Panc1 (cell line): ENCODE results near the gene CLCN1. TPM values are rescaled to one million over a fixed set of nuclear protein-coding genes. Genes with fewer than 3 reads are reported as not detected.

Experiments
- ATAC-seq: fragments of 200-7000 bp; cut with Tn5 transposase; 2 replicates; pipeline ENCODE4 v1.9.1; 2020; ENCODE audit warnings: mild to moderate bottlenecking, moderate library complexity
- BruUV-seq: library from RNA; stranded (reverse); fragments of 400-500 nt; replicated peaks from 2 replicates; lab custom pipeline; 2021; lab: Mats Ljungman, UMichigan
- CTCF ChIA-PET: fragments of 300-600 bp; sonication (Branson Sonifier 250); formaldehyde crosslinking; loops from one replicate; lab custom pipeline; 2022; ENCODE audit warnings: antibody characterized with exemption; lab: Charles Lee
- POLR2A ChIA-PET: fragments of 300-600 bp; sonication (Branson Sonifier 250); formaldehyde crosslinking; loops from one replicate; lab custom pipeline; 2022; ENCODE audit warnings: antibody characterized with exemption; lab: Charles Lee
- DNase-seq: peaks from one replicate; pipeline ENCODE4 v3.0.0-alpha.2; 2010; ENCODE audit warnings: low read depth, low spot score
- H3K27ac ChIP-seq: 2 replicates; pipeline ENCODE4 v1.5.1; 2011; ENCODE audit warnings: mild to moderate bottlenecking, low read length, inconsistent platforms
- H3K27me3 ChIP-seq: fragments of 200-500 bp; sonication (Bioruptor generic); 2 replicates; pipeline ENCODE4 v1.6.0; 2014; ENCODE audit warnings: low read length, inconsistent platforms; ENCODE audit not compliant: control insufficient read depth, insufficient read depth
- H3K36me3 ChIP-seq: fragments of 200-500 bp; sonication (Bioruptor generic); 2 replicates; pipeline ENCODE4 v1.5.1; 2014; ENCODE audit warnings: inconsistent platforms, mild to moderate bottlenecking, low read length, moderate library complexity; ENCODE audit not compliant: control insufficient read depth, insufficient read depth
- H3K4me1 ChIP-seq: 2 replicates; pipeline ENCODE4 v1.5.1; 2011; ENCODE audit warnings: inconsistent platforms, mild to moderate bottlenecking, low read length, moderate library complexity; ENCODE audit not compliant: control insufficient read depth, insufficient read depth
- H3K4me3 ChIP-seq, 2 experiments: 2 replicates each; pipeline ENCODE4 v1.5.1; 2011 to 2012; ENCODE audit warnings: low read depth in 2 of 2, low read length in 2 of 2, mild to moderate bottlenecking in 2 of 2, inconsistent platforms in 1 of 2, moderate library complexity in 1 of 2
- H3K9me3 ChIP-seq: fragments of 200-500 bp; sonication (Bioruptor generic); 2 replicates; pipeline ENCODE4 v1.5.1; 2014; ENCODE audit warnings: low read depth, mild to moderate bottlenecking, inconsistent platforms, low read length, moderate library complexity; ENCODE audit not compliant: control insufficient read depth, insufficient read depth
- POLR2AphosphoS5 ChIP-seq: IDR thresholded peaks from 2 replicates; pipeline ENCODE4 v1.6.1; 2012; ENCODE audit warnings: mild to moderate bottlenecking, low read depth, low read length, moderate library complexity
- REST ChIP-seq, 2 experiments: IDR thresholded peaks; 2 replicates each; pipeline ENCODE4 v1.6.1; 2011 to 2012; ENCODE audit warnings: low read depth in 2 of 2, control low read depth in 1 of 2, low read length in 1 of 2, mild to moderate bottlenecking in 1 of 2, moderate library complexity in 1 of 2; ENCODE audit not compliant: insufficient read depth in 1 of 2
- SIN3A ChIP-seq: IDR thresholded peaks from 2 replicates; pipeline ENCODE4 v1.6.1; 2012; ENCODE audit warnings: low read depth, mild to moderate bottlenecking, low read length, moderate library complexity, borderline replicate concordance; ENCODE audit not compliant: insufficient read depth
- TCF7L2 ChIP-seq: IDR thresholded peaks from 2 replicates; pipeline ENCODE4 v1.6.1; 2011; ENCODE audit warnings: mild to moderate bottlenecking, low read depth, low read length, inconsistent platforms
- in situ Hi-C: cut with HindIII; loops from 2 replicates; pipeline ENCODE4 v1.10.0; 2016; ENCODE audit warnings: low sequenced_read_pairs, low pct_unique_long_range_greater_than_20kb
- intact Hi-C: fragments of 100-400 bp; cut with micrococcal nuclease; formaldehyde crosslinking; loops from one replicate; pipeline ENCODE4 v1.10.0; 2022; ENCODE audit not compliant: unreplicated experiment
- total RNA-seq: library from RNA; stranded (reverse); gene quantifications from one replicate; pipeline ENCODE4 v1.2.1, GENCODE V29; 2021; ENCODE audit not compliant: unreplicated experiment
- TF ChIP-seq, protein P1 (sequence below): fragments of 450-650 bp; IDR thresholded peaks from 2 replicates; pipeline ENCODE4 v1.5.1; 2017; ENCODE audit warnings: mild to moderate bottlenecking

Gene CLCN1
- total RNA-seq, 1 experiment from 2014 or later: 0.15 TPM

DNA sequence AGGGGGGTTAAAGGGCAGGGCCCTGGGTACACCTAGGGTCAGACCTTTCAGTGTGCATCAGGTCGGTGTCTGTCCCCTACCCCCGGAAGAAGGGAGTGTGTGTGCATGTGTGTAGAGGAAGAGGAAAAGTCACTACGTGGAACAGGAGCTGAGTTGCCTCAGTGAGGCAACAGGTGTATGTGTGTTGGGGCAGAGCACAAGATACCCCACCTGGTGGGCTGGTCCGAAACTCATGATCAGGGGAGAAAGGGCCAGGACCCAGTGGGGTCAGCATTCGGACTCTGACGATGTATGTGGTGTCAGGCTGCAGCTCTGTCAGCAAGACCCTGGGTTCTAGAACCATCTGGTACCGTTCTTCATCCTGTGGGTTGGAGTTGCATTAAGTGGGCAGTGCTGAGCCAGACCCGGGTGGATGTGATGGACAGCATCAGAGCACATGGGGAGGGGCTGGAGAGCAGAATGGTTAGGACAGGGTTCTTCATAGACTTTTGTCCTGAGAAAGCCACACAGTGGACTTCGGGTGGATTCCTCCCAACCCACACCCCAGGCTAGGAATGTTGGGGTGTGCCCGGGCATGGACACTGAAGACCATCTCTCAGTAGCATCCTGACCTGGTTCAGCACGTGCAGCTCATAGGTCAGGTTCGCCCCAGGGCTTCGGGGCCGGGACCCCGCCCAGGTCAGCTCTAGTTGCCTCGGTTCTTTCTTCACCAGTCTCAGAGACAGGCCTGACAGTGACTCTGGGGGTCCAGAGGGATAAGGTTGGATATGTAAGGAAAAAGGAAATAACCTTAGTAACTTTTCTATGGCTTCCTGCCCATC, 82.0 kb downstream of the CLCN1 start:
- intact Hi-C loops: no loop called here
- H3K9me3 ChIP-seq: no peaks in the 10 kb centered on the region
- no TSS peak for BruUV-seq
- POLR2A ChIA-PET: no interaction called here
- no peaks in the 10 kb centered on the region; the same call in 1 of the 2 replicates for H3K27me3 ChIP-seq
- no peak overlapping the region for H3K27ac ChIP-seq
- ATAC-seq (no peak), DNase-seq (no peak)
- CTCF ChIA-PET: no interaction called here
- H3K4me3 ChIP-seq: no peak overlapping the region
- no peaks in the 10 kb centered on the region for H3K4me1 ChIP-seq
- TF ChIP-seq REST (IDR thresholded peaks at IDR 0.05; ENCODE audit: insufficient read depth in 1 of 2, low read depth in 2 of 2, low read length in 1 of 2) (no peak), SIN3A (no peak), TCF7L2 (no peak), POLR2AphosphoS5 (no peak)
- TF ChIP-seq, protein P1, sequence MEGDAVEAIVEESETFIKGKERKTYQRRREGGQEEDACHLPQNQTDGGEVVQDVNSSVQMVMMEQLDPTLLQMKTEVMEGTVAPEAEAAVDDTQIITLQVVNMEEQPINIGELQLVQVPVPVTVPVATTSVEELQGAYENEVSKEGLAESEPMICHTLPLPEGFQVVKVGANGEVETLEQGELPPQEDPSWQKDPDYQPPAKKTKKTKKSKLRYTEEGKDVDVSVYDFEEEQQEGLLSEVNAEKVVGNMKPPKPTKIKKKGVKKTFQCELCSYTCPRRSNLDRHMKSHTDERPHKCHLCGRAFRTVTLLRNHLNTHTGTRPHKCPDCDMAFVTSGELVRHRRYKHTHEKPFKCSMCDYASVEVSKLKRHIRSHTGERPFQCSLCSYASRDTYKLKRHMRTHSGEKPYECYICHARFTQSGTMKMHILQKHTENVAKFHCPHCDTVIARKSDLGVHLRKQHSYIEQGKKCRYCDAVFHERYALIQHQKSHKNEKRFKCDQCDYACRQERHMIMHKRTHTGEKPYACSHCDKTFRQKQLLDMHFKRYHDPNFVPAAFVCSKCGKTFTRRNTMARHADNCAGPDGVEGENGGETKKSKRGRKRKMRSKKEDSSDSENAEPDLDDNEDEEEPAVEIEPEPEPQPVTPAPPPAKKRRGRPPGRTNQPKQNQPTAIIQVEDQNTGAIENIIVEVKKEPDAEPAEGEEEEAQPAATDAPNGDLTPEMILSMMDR: no peak
- in situ Hi-C loops: no loop called here
- H3K36me3 ChIP-seq: no peaks in the 10 kb centered on the region

- peaks cover under 1% of the 10 kb centered on the region for H3K27me3 ChIP-seq
- no peaks in the 10 kb centered on the region for H3K9me3 ChIP-seq
- no peaks in the 10 kb centered on the region for H3K36me3 ChIP-seq
- ATAC-seq (no peak), DNase-seq (no peak)
- intact Hi-C loops (no loop called here), in situ Hi-C loops (no loop called here)
- no TSS peak for BruUV-seq
- no peak overlapping the region for H3K27ac ChIP-seq
- H3K4me3 ChIP-seq: no peak overlapping the region
- POLR2A ChIA-PET: no interaction called here
- CTCF ChIA-PET: no interaction called here
- H3K4me1 ChIP-seq: no peaks in the 10 kb centered on the region
- no peak for TF ChIP-seq SIN3A
- TF ChIP-seq TCF7L2: no peak
- TF ChIP-seq, protein P1: no peak
- no peak for TF ChIP-seq POLR2AphosphoS5
Observed at GRCh38 chr7:143398616-143399015, 82.7 kb downstream of the CLCN1 start.
